Neuron (in vitro differentiated cells): ENCODE results near the gene DYSF.

Source experiments
- H2AFZ ChIP-seq: one replicate; pipeline ENCODE4 v1.6.1; 2013; ENCODE audit warnings: low read depth, mild to moderate bottlenecking, inconsistent platforms, low read length, moderate library complexity
- H3K27me3 ChIP-seq: one replicate; pipeline ENCODE4 v1.6.1; 2013; ENCODE audit warnings: low read length; ENCODE audit not compliant: insufficient read depth
- H3K36me3 ChIP-seq: one replicate; pipeline ENCODE4 v1.6.1; 2013; ENCODE audit warnings: low read length; ENCODE audit not compliant: insufficient read depth
- H3K4me1 ChIP-seq: one replicate; pipeline ENCODE4 v1.6.1; 2013; ENCODE audit warnings: low read length; ENCODE audit not compliant: insufficient read depth
- H3K4me3 ChIP-seq: 2 replicates; pipeline ENCODE4 v1.5.1; 2013; ENCODE audit warnings: mild to moderate bottlenecking, low read length, moderate library complexity
- H3K9me3 ChIP-seq: one replicate; pipeline ENCODE4 v1.6.1; 2013; ENCODE audit warnings: low read length

Gene DYSF

GRCh38 chr2:71469403-71470398, 16.3 kb downstream of the DYSF start:
- peaks cover 3% of the 10 kb centered on the region for H3K9me3 ChIP-seq
- H3K27me3 ChIP-seq = peaks cover 45% of the 10 kb centered on the region
- no peaks in the 10 kb centered on the region for H3K36me3 ChIP-seq
- no peak overlapping the region for H3K4me3 ChIP-seq
- no peak overlapping the region for H2AFZ ChIP-seq
- peaks cover 17% of the 10 kb centered on the region for H3K4me1 ChIP-seq

GRCh38 chr2:71471276-71471675, 17.9 kb downstream of the DYSF start:
- Histone ChIP-seq H3K27me3 (peaks cover 29% of the 10 kb centered on the region), H3K4me1 (peaks cover 15% of the 10 kb centered on the region), H2AFZ (no peak overlapping the region), H3K9me3 (no peaks in the 10 kb centered on the region), H3K36me3 (no peaks in the 10 kb centered on the region), H3K4me3 (no peak overlapping the region)

- Histone ChIP-seq H2AFZ (no peak overlapping the region), H3K9me3 (no peaks in the 10 kb centered on the region), H3K4me1 (peaks cover 8% of the 10 kb centered on the region), H3K4me3 (no peak overlapping the region), H3K36me3 (no peaks in the 10 kb centered on the region), H3K27me3 (peaks cover 25% of the 10 kb centered on the region)
These were observed 18.7 kb downstream of the DYSF start for GRCh38 chr2:71472019-71472418.

GRCh38 chr2:71473346-71474031, 20.1 kb downstream of the DYSF start:
- H3K4me1 ChIP-seq = peaks cover 3% of the 10 kb centered on the region
- peaks cover 10% of the 10 kb centered on the region for H3K27me3 ChIP-seq
- H3K9me3 ChIP-seq = no peaks in the 10 kb centered on the region
- H3K4me3 ChIP-seq = no peak overlapping the region
- H3K36me3 ChIP-seq = no peaks in the 10 kb centered on the region
- H2AFZ ChIP-seq = no peak overlapping the region

GRCh38 chr2:71474116-71474743, 20.9 kb downstream of the DYSF start:
- Histone ChIP-seq H3K4me1 (peaks cover 3% of the 10 kb centered on the region), H2AFZ (no peak overlapping the region), H3K9me3 (no peaks in the 10 kb centered on the region), H3K27me3 (peaks cover 3% of the 10 kb centered on the region), H3K36me3 (no peaks in the 10 kb centered on the region), H3K4me3 (no peak overlapping the region)

- Histone ChIP-seq H3K36me3 (no peaks in the 10 kb centered on the region), H3K4me3 (no peak overlapping the region), H3K27me3 (no peaks in the 10 kb centered on the region), H3K4me1 (peaks cover 3% of the 10 kb centered on the region), H2AFZ (no peak overlapping the region), H3K9me3 (no peaks in the 10 kb centered on the region)
These were observed 21.5 kb downstream of the DYSF start for GRCh38 chr2:71474744-71475397.

- H3K36me3 ChIP-seq = no peaks in the 10 kb centered on the region
- H2AFZ ChIP-seq = no peak overlapping the region
- no peaks in the 10 kb centered on the region for H3K27me3 ChIP-seq
- peaks cover 3% of the 10 kb centered on the region for H3K4me1 ChIP-seq
- no peak overlapping the region for H3K4me3 ChIP-seq
- no peaks in the 10 kb centered on the region for H3K9me3 ChIP-seq
These were observed 23.1 kb downstream of the DYSF start for GRCh38 chr2:71476495-71476894.

- Histone ChIP-seq H3K9me3 (no peaks in the 10 kb centered on the region), H3K27me3 (no peaks in the 10 kb centered on the region), H3K4me1 (peaks cover 3% of the 10 kb centered on the region), H3K36me3 (no peaks in the 10 kb centered on the region), H2AFZ (no peak overlapping the region), H3K4me3 (no peak overlapping the region)
These were observed 23.9 kb downstream of the DYSF start for GRCh38 chr2:71477231-71477691.

- Histone ChIP-seq H3K36me3 (no peaks in the 10 kb centered on the region), H3K4me3 (no peak overlapping the region), H2AFZ (no peak overlapping the region), H3K9me3 (no peaks in the 10 kb centered on the region), H3K4me1 (peaks cover 3% of the 10 kb centered on the region), H3K27me3 (no peaks in the 10 kb centered on the region)
These were observed 25.4 kb downstream of the DYSF start for GRCh38 chr2:71478806-71479205.

GRCh38 chr2:71479261-71479660, 25.9 kb downstream of the DYSF start:
- Histone ChIP-seq H3K36me3 (no peaks in the 10 kb centered on the region), H3K4me3 (no peak overlapping the region), H3K4me1 (peaks cover 3% of the 10 kb centered on the region), H3K27me3 (no peaks in the 10 kb centered on the region), H3K9me3 (no peaks in the 10 kb centered on the region), H2AFZ (no peak overlapping the region)

GRCh38 chr2:71481111-71481510, 27.8 kb downstream of the DYSF start:
- Histone ChIP-seq H3K4me3 (no peak overlapping the region), H3K9me3 (no peaks in the 10 kb centered on the region), H3K4me1 (no peaks in the 10 kb centered on the region), H2AFZ (no peak overlapping the region), H3K27me3 (no peaks in the 10 kb centered on the region), H3K36me3 (no peaks in the 10 kb centered on the region)

- Histone ChIP-seq H3K4me1 (no peaks in the 10 kb centered on the region), H3K9me3 (no peaks in the 10 kb centered on the region), H3K4me3 (no peak overlapping the region), H3K27me3 (peaks cover 3% of the 10 kb centered on the region), H2AFZ (no peak overlapping the region), H3K36me3 (no peaks in the 10 kb centered on the region)
These were observed 28.7 kb downstream of the DYSF start for GRCh38 chr2:71482055-71482454.
